OCI-LY7 (cell line): Measurements from ENCODE around the gene STIM1. TPM values are rescaled to one million over a fixed set of nuclear protein-coding genes. Genes with fewer than 3 reads are reported as not detected.

Experiments
- BruUV-seq: library from RNA; stranded (reverse); fragments of 400-500 nt; replicated peaks from 2 replicates; lab custom pipeline; 2021; lab: Mats Ljungman, UMichigan
- CTCF ChIA-PET: fragments of 300-600 bp; sonication (Branson Sonifier 250); formaldehyde crosslinking; loops from one replicate; lab custom pipeline; 2022; ENCODE audit warnings: antibody characterized with exemption; ENCODE audit not compliant: unreplicated experiment; lab: Charles Lee
- POLR2A ChIA-PET: fragments of 300-600 bp; sonication (Branson Sonifier 250); formaldehyde crosslinking; loops from one replicate; lab custom pipeline; 2022; ENCODE audit warnings: antibody characterized with exemption; lab: Charles Lee
- DNase-seq: peaks from one replicate; pipeline ENCODE4 v3.0.0-alpha.2; 2015; ENCODE audit warnings: low spot score
- H2AFZ ChIP-seq: fragments of 200-600 bp; sonication (generic), shearing (Covaris generic); 2 replicates; pipeline ENCODE4 v1.6.1; 2014; ENCODE audit warnings: mild to moderate bottlenecking, antibody characterized with exemption, low read length, moderate library complexity
- H3K27ac ChIP-seq: fragments of 200-600 bp; sonication (generic); 2 replicates; pipeline ENCODE4 v1.5.1; 2014; ENCODE audit warnings: mixed run types, low read depth, mild to moderate bottlenecking, moderate library complexity, low read length, inconsistent platforms; ENCODE audit not compliant: poor library complexity, severe bottlenecking
- H3K36me3 ChIP-seq: fragments of 200-600 bp; sonication (generic); 2 replicates; pipeline ENCODE4 v1.6.1; 2014; ENCODE audit warnings: mild to moderate bottlenecking, antibody characterized with exemption, low read length, moderate library complexity, mixed read lengths; ENCODE audit not compliant: insufficient read depth
- H3K4me1 ChIP-seq: fragments of 200-600 bp; sonication (generic); 2 replicates; pipeline ENCODE4 v1.5.1; 2014; ENCODE audit warnings: mild to moderate bottlenecking, low read length; ENCODE audit not compliant: insufficient read depth, poor library complexity, severe bottlenecking
- H3K4me2 ChIP-seq: fragments of 200-600 bp; sonication (generic); 2 replicates; pipeline ENCODE4 v1.6.1; 2014; ENCODE audit warnings: mild to moderate bottlenecking, low read length
- H3K4me3 ChIP-seq: fragments of 200-600 bp; sonication (generic); 2 replicates; pipeline ENCODE4 v1.5.1; 2014; ENCODE audit warnings: mild to moderate bottlenecking, low read depth, low read length; ENCODE audit not compliant: poor library complexity, severe bottlenecking
- H3K79me2 ChIP-seq: fragments of 200-600 bp; sonication (generic); 2 replicates; pipeline ENCODE4 v1.6.1; 2016; ENCODE audit warnings: low read depth, mild to moderate bottlenecking, low read length, moderate library complexity, mixed read lengths; ENCODE audit not compliant: insufficient read depth
- H3K9me2 ChIP-seq: fragments of 200-600 bp; sonication (generic); 2 replicates; pipeline ENCODE4 v1.6.1; 2016; ENCODE audit warnings: mild to moderate bottlenecking, low read length, mixed read lengths; ENCODE audit not compliant: insufficient read depth
- H3K9me3 ChIP-seq: fragments of 200-600 bp; sonication (generic); 2 replicates; pipeline ENCODE4 v1.6.1; 2014; ENCODE audit warnings: mild to moderate bottlenecking, mixed run types, low read length, mixed read lengths
- H4K20me1 ChIP-seq: fragments of 200-600 bp; sonication (generic); 2 replicates; pipeline ENCODE4 v1.6.1; 2014; ENCODE audit warnings: mild to moderate bottlenecking, antibody characterized with exemption, low read length, moderate library complexity, mixed read lengths; ENCODE audit not compliant: insufficient read depth
- CTCF ChIP-seq: fragments of 200-600 bp; sonication (generic); conservative IDR thresholded peaks from 2 replicates; pipeline ENCODE4 v1.5.1; 2014; ENCODE audit warnings: mild to moderate bottlenecking, antibody characterized with exemption, low read length, moderate library complexity, mixed read lengths
- EZH2phosphoT487 ChIP-seq: fragments of 200-600 bp; sonication (generic); IDR thresholded peaks from 2 replicates; pipeline ENCODE4 v1.6.1; 2018; ENCODE audit warnings: low read depth, borderline replicate concordance, mild to moderate bottlenecking, mixed run types, antibody characterized with exemption, low read length, moderate library complexity, mixed read lengths
- intact Hi-C: fragments of 100-400 bp; cut with micrococcal nuclease; formaldehyde crosslinking; loops from one replicate; pipeline ENCODE4 v1.10.0; 2022; ENCODE audit not compliant: unreplicated experiment
- total RNA-seq, 2 experiments: library from RNA; depleted of rRNA in 1 of 2; stranded (reverse); fragments of >200 nt in 1 of 2; shearing (Covaris generic) in 1 of 2; gene quantifications; 2 replicates each; pipeline ENCODE4 v1.2.3, GENCODE V29; 2014 to 2022

Gene STIM1
- total RNA-seq, 2 experiments from 2014 or later: 21.0 to 49.1 TPM

GRCh38 chr11:3989276-3989920 is 133.9 kb downstream of the STIM1 start:
- BruUV-seq: no TSS peak
- Histone ChIP-seq H3K4me3 (no peak overlapping the region), H3K9me3 (peaks cover 14% of the 10 kb centered on the region; the same call in 1 of the 2 replicates), H3K79me2 (no peaks in the 10 kb centered on the region), H4K20me1 (no peaks in the 10 kb centered on the region), H3K36me3 (no peaks in the 10 kb centered on the region; the same call in 1 of the 2 replicates), H3K27ac (no peak overlapping the region), H3K4me1 (peaks cover 5% of the 10 kb centered on the region), H2AFZ (no peak overlapping the region), H3K4me2 (no peak overlapping the region), H3K9me2 (0 out of 2 replicates have a peak, but pooled peaks cover 4% of the 10 kb centered on the region)
- ChIA-PET POLR2A (interaction anchor here (0.6 to 1.5 kb wide), 5 partner anchors 11 to 135 kb away, joined by 3 read pairs; no protein-coding TSS in a partner anchor), CTCF (no interaction called here)
- TF ChIP-seq CTCF (no peak), EZH2phosphoT487 (no peak)
- no peak for DNase-seq
- intact Hi-C loops: loop anchor here (10.0 kb wide), 1 partner anchor 135 kb away; the partner anchor contains the start of gene STIM1

- Histone ChIP-seq H3K4me3 (no peak overlapping the region), H3K79me2 (no peaks in the 10 kb centered on the region), H3K9me3 (peaks cover 19% of the 10 kb centered on the region; the same call in 1 of the 2 replicates), H3K4me2 (no peak overlapping the region), H3K9me2 (0 out of 2 replicates have a peak, but pooled peaks cover 4% of the 10 kb centered on the region), H3K36me3 (no peaks in the 10 kb centered on the region; the same call in 1 of the 2 replicates), H3K4me1 (peaks cover 5% of the 10 kb centered on the region), H2AFZ (no peak overlapping the region), H4K20me1 (no peaks in the 10 kb centered on the region), H3K27ac (no peak overlapping the region)
- no peak for DNase-seq
- intact Hi-C loops: loop anchor here (10.0 kb wide), 1 partner anchor 135 kb away; the partner anchor contains the start of gene STIM1
- CTCF ChIA-PET: no interaction called here
- BruUV-seq: no TSS peak
- TF ChIP-seq EZH2phosphoT487: no peak
- no peak for TF ChIP-seq CTCF
- POLR2A ChIA-PET: interaction anchor here (0.8 to 1.5 kb wide), 3 partner anchors 12 to 75 kb away, joined by 3 read pairs; no protein-coding TSS in a partner anchor
These were observed 134.4 kb downstream of the STIM1 start for GRCh38 chr11:3989921-3990290.

- Histone ChIP-seq H3K4me3 (no peak overlapping the region), H3K4me2 (no peak overlapping the region), H3K36me3 (no peaks in the 10 kb centered on the region; the same call in 1 of the 2 replicates), H3K4me1 (peaks cover 2% of the 10 kb centered on the region), H3K79me2 (no peaks in the 10 kb centered on the region), H3K9me2 (0 out of 2 replicates have a peak, but pooled peaks cover 4% of the 10 kb centered on the region), H3K9me3 (peaks cover 21% of the 10 kb centered on the region; the same call in 1 of the 2 replicates), H2AFZ (no peak overlapping the region), H4K20me1 (no peaks in the 10 kb centered on the region), H3K27ac (no peak overlapping the region)
- POLR2A ChIA-PET: interaction anchor here (0.8 to 1.5 kb wide), 2 partner anchors 12 to 21 kb away, joined by 3 read pairs; no protein-coding TSS in a partner anchor
- DNase-seq: no peak
- TF ChIP-seq CTCF: no peak
- CTCF ChIA-PET: no interaction called here
- no TSS peak for BruUV-seq
- intact Hi-C loops: no loop called here
These were observed 134.9 kb downstream of the STIM1 start for GRCh38 chr11:3990406-3990805.
